Stomach (tissue), 9 donors: ENCODE measurements around the gene TAF1B. TPM values are rescaled to one million over a fixed set of nuclear protein-coding genes. Genes with fewer than 3 reads are reported as not detected.

Experiments
- DNase-seq, 2 donors: peaks; one replicate each; pipeline versions ENCODE4 v3.0.0 to v3.0.0-alpha.2; 2013 to 2019
- H3K27ac ChIP-seq, 5 donors: fragments of 200-600 bp in 4 of 5; sonication (generic) in 4 of 5; one replicate each; pipeline ENCODE4 v1.5.1; 2013 to 2019; ENCODE audit warnings: mild to moderate bottlenecking in 1 of 5, moderate library complexity in 1 of 5
- H3K27me3 ChIP-seq, 3 donors: fragments of 200-600 bp; sonication (generic); one replicate each; pipeline ENCODE4 v1.5.1; 2017 to 2019; ENCODE audit warnings: mixed run types in 1 of 3
- H3K36me3 ChIP-seq, 4 donors: fragments of 200-600 bp; sonication (generic); 1 replicate in 3 of 4; 2 replicates in 1 of 4; pipeline ENCODE4 v1.5.1; 2016 to 2019
- H3K4me1 ChIP-seq, 4 donors: fragments of 200-600 bp; sonication (generic); one replicate each; pipeline ENCODE4 v1.5.1; 2016 to 2019
- H3K4me3 ChIP-seq, 4 donors: fragments of 200-600 bp; sonication (generic) in 3 of 4; one replicate each; pipeline ENCODE4 v1.5.1; 2016 to 2019; ENCODE audit warnings: mild to moderate bottlenecking in 1 of 4
- H3K9me3 ChIP-seq, 4 donors: fragments of 200-600 bp; sonication (generic); one replicate each; pipeline ENCODE4 v1.5.1; 2016 to 2019
- CTCF ChIP-seq, 7 experiments: fragments of 450-650 bp in 4 of 7; fragments of 200-600 bp in 3 of 7; sonication (generic) in 3 of 7; IDR thresholded peaks; one replicate each; pipeline ENCODE4 v1.5.1; 2016 to 2019; ENCODE audit warnings: antibody characterized with exemption in 7 of 7, control low read depth in 2 of 7, mild to moderate bottlenecking in 1 of 7
- EP300 ChIP-seq: sonication (generic); formaldehyde crosslinking; IDR thresholded peaks from one replicate; pipeline ENCODE4 v1.6.1; 2017; ENCODE audit warnings: antibody characterized with exemption
- POLR2A ChIP-seq, 4 donors: fragments of 450-650 bp; IDR thresholded peaks; one replicate each; pipeline ENCODE4 v1.6.1; 2016; ENCODE audit warnings: antibody characterized with exemption in 4 of 4, control low read depth in 2 of 4, mild to moderate bottlenecking in 1 of 4, moderate library complexity in 1 of 4
- POLR2AphosphoS5 ChIP-seq, 3 donors: sonication (generic); formaldehyde crosslinking; IDR thresholded peaks; one replicate each; pipeline ENCODE4 v1.6.1; 2016; ENCODE audit warnings: antibody characterized with exemption in 3 of 3
- WGBS, 5 donors: extraction: QIAGEN DNeasy Blood & Tissue Kit in 3 of 5; methylation state at CpG; one replicate each; pipeline versions ENCODE4 v1.1.5 to v1.1.7; 2013 to 2018; 5-methylcytosine and 5-hydroxymethylcytosine counted together
- intact Hi-C: fragments of 100-400 bp; cut with DNase I; formaldehyde crosslinking; loops from one replicate; pipeline ENCODE4 v1.15.1; 2023; ENCODE audit warnings: low total_unique reads
- polyA plus RNA-seq, 3 donors: library from polyadenylated mRNA; stranded (reverse); fragments of 200-250 nt; gene quantifications; one replicate each; pipeline ENCODE4 v1.2.3, GENCODE V29; 2013
- total RNA-seq, 5 donors: library from RNA; depleted of rRNA; stranded (reverse); fragments of >200 nt; gene quantifications; one replicate each; pipeline versions ENCODE4 v1.1.0 to v1.2.3, GENCODE V29; 2014 to 2016
- donor health status: healthy with polysubstance abuse.
- donor health status: Bipolar disorder and iron deficiency.
- donor health status: healthy.

The TAF1B gene
- total and polyA plus RNA-seq, 8 donors = 3.8 to 34.6 (median 6.4) TPM

DNA sequence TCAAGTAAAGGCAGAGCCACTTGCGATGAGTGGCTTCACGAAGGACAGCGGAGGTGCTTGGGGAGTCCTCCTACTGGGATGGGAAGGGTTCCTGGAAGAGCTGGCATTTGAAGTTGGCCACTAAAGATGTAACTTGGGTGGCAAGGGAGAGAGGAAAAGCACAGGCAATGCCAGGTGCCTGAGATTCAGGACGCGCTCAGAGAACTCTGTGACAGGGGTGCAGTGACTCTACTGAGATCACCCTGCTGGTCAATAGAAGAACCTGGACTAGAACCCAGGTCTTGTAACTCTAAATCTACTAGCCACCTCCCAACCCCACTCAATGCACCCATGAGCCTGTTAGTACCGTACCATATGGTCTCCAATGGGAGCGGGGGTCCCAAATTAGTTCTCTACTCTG is 102.8 kb downstream of the TAF1B start:
- Histone ChIP-seq H3K9me3 (no peaks in the 10 kb centered on the region), H3K36me3 (no peaks in the 10 kb centered on the region), H3K27ac (no peak overlapping the region), H3K27me3 (peaks cover 0 to 22% (median 2%) of the 10 kb centered on the region in 3 donors), H3K4me1 (peaks cover 0 to 16% (median 8%) of the 10 kb centered on the region in 4 donors), H3K4me3 (no peak overlapping the region)
- no peak for DNase-seq
- TF ChIP-seq POLR2AphosphoS5 (IDR thresholded peaks at IDR 0.05) = no peak
- no peak for TF ChIP-seq EP300
- TF ChIP-seq POLR2A (IDR thresholded peaks at IDR 0.05) = no peak
- TF ChIP-seq CTCF (IDR thresholded peaks at IDR 0.05) = no peak
- 76 to 91% (median 82%) methylated on average over 7 of the region's 7 CpGs for WGBS, 5 donors
- intact Hi-C loops = no loop called here

DNA sequence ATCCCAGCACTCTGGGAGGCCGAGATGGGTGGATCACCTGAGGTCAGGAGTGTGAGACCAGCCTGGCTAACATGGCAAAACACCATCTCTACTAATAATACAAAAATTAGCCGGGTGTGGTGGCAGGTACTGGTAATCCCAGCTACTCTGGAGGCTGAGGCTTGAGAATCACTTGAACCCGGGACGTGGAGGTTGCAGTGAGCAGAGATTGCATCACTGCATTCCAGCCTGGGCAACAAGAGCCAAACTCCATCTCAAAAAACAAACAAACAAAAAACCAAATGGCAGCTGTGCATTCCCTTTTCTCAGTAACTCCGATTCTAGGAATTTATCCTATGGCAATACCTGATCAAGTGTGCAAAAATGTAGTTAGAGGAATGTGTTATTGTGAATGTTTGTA is 103.5 kb downstream of the TAF1B start:
- intact Hi-C loops = no loop called here
- H3K4me1 ChIP-seq = peaks cover 0 to 9% (median 7%) of the 10 kb centered on the region in 4 donors
- 80 to 86% (median 80%) methylated on average over 5 of the region's 5 CpGs for WGBS, 5 donors

DNA sequence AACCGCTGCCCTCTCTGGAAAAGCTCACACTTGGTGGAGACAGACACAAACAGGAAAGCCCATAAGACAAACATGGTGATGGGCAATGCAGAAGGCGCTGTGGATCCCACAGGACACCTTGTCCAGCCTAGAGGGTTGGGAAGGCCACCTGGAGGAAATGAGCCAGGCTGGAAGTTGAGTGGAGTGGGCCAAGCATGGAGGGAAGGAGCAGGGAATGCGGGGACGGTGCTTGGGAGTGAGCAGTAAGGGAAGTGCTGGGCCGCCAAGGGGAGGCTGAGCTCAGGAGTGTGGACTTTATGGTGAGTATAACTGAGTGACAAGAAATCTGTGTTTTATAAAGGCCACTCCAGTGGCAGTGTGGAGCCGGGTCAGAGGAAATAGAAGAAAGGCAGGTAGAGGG is 105.4 kb downstream of the TAF1B start:
- intact Hi-C loops = no loop called here
- Histone ChIP-seq H3K9me3 (no peaks in the 10 kb centered on the region), H3K4me3 (no peak overlapping the region), H3K27me3 (peaks cover 0 to 27% (median 2%) of the 10 kb centered on the region in 3 donors), H3K36me3 (no peaks in the 10 kb centered on the region), H3K27ac (no peak overlapping the region), H3K4me1 (peaks cover 0 to 27% (median 13%) of the 10 kb centered on the region in 4 donors)
- 79 to 94% (median 92%) methylated on average over 5 to 6 of the region's 6 CpGs for WGBS, 5 donors
- no peak for DNase-seq
- TF ChIP-seq POLR2AphosphoS5 (IDR thresholded peaks at IDR 0.05) (no peak), EP300 (no peak), POLR2A (IDR thresholded peaks at IDR 0.05) (no peak), CTCF (IDR thresholded peaks at IDR 0.05) (no peak)

More for the DNA sequence above, 103.5 kb downstream of the TAF1B start:
- Histone ChIP-seq H3K4me3 (no peak overlapping the region), H3K27me3 (peaks cover 0 to 22% (median 2%) of the 10 kb centered on the region in 3 donors), H3K9me3 (no peaks in the 10 kb centered on the region), H3K27ac (no peak overlapping the region), H3K36me3 (no peaks in the 10 kb centered on the region)
- DNase-seq = no peak
- TF ChIP-seq EP300 (no peak), POLR2AphosphoS5 (IDR thresholded peaks at IDR 0.05) (no peak), POLR2A (IDR thresholded peaks at IDR 0.05) (no peak), CTCF (IDR thresholded peaks at IDR 0.05) (no peak)

DNA sequence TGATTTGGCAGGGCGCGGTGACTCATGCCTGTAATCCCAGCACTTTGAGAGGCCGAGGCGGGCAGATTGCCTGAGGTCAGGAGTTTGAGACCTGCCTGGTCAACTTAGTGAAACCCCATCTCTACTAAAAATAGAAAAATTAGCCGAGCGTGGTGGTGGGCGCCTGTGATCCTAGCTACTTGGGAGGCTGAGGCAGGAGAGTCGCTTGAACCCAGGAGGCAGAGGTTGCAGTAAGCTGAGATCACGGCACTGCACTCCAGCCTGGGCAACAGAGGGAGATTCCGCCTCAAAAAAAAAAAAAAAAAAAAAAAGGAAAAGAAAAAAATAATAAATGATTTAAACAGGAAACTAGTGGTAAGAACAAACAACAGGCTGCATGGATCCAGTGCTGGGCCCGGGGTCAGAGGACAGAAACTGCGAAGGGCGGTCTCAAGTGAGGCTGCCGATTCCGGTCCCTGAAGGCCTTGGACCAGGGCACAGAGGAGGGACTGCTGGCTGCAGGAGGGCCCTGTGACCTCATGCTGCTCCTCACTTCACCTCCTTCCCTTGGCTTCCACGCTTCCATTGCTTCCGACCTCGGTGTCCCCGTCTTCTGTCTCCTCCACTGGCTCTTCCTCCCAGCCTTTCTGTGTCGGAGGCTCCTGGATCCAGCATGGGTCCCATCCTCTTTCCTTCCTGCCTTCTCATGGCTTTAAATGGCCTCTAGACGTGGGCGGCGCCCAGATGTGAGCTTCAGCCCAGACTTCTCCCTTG is 106.1 kb downstream of the TAF1B start:
- DNase-seq = no peak
- Histone ChIP-seq H3K36me3 (no peaks in the 10 kb centered on the region), H3K27ac (no peak overlapping the region), H3K9me3 (no peaks in the 10 kb centered on the region), H3K4me3 (no peak overlapping the region), H3K27me3 (peaks cover 0 to 23% (median 2%) of the 10 kb centered on the region in 3 donors), H3K4me1 (peaks cover 0 to 32% (median 13%) of the 10 kb centered on the region in 4 donors)
- WGBS, 5 donors = 91 to 95% (median 94%) methylated on average over 23 of the region's 23 CpGs
- TF ChIP-seq POLR2AphosphoS5 (IDR thresholded peaks at IDR 0.05) = no peak
- no peak for TF ChIP-seq EP300
- no peak for TF ChIP-seq CTCF (IDR thresholded peaks at IDR 0.05)
- intact Hi-C loops = no loop called here
